AG08396 (cell line): ENCODE measurements around the gene SEC16A.

Experiments used
- DNase-seq: peaks from one replicate; pipeline ENCODE4 v3.0.0; 2012; ENCODE audit warnings: low spot score, mixed read lengths

The SEC16A gene

GRCh38 chr9:136463578-136463977, 19.3 kb downstream of the SEC16A start:
- no peak for DNase-seq

DNA sequence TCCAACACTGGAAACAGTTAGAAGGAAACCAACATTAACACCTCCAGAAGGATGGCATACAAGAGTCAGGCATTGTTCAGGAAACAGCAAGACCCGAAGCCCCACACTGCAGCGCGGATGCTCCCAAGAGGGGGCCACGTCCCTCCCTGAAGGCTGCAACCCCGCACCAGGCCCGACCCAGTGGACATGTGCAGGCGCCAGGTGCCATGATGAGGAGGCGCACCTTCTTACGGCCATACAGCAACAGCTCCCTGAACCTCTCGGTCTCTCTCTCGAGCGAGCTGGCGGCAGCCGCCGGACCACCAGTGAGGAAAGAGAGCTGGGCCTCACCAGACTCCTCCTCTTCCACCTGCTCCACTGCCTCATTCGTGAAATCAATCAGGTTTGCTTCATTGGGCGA, 20.2 kb downstream of the SEC16A start:
- DNase-seq = no peak

- no peak for DNase-seq
Observed at GRCh38 chr9:136460772-136461325, 22.0 kb downstream of the SEC16A start.

- no peak for DNase-seq
Observed at GRCh38 chr9:136459425-136459824, 23.4 kb downstream of the SEC16A start.

DNA sequence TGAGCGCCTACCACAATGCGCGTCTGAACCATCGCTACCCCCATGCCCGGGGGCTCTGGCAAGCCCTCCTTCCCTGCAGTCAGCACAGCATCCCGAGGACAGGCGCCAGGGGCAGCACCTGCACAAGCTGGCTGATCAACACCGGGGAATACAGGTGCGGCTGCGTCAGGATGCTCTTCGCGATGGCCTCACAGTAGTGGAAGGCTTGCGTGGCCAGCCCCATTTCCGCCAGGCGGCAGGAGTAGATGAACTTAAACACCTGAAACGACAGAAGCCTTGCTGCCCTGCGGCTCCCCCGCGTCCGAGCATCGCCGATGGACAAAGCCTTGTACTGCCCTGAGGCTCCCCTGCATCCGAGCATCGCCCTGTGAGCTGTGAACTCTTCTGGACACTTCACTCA, 25.5 kb downstream of the SEC16A start:
- no peak for DNase-seq

DNA sequence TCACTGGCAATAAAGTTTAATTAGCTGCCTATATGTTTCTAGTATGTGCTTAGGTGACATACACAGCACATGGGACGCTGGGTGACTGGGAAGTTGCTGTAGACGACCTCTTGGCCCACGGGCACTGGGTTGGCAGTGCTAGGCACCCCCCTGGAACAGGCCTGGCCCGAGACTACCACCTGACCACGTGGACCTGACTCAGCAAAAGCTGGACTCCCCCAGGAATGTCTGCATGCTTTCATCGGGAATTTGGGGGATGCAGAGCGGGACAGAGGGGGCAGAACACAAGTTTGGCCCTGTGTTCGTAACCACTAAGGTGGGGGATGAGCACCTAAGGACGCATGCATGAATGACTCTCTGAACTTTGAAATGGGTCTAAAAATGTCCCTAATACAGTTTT, 26.6 kb downstream of the SEC16A start:
- DNase-seq = no peak

- no peak for DNase-seq
Observed at GRCh38 chr9:136455043-136456002, 27.5 kb downstream of the SEC16A start.

DNA sequence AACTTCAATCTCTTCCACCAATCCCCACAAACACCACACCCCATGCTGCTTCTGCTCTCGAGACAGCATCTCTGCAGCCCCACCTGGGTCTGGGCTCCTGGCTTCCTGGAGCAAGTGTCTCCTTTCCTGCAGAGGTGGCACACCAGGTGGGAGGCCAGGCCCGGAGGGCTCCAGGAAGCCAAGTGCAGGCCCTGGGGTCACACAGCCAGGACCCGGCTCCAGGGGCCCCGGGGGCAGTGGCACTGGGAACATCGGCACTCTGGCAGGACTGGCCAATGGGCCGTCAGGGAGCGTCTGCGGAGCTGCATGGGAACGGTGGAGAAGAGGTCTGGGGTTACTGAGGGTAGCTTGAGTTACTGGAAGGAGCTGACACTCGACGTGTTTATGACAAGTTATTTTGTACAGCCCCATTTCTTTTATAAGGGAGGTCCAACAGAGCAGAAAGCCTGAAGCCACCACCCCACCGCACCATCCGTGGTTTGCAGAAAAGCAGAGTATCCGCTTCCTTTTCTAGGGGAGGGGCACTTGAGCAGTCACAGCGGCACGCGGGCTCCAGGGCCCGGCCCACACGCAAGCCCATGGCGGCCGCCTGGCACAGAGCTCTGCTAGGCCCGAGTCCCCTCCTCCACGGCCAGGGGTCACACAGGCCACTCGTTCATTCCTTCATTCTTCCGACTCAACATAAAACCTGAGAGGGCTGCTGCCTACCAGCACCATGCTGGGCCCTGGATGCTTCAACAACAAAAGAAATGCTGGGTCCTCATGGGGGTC, 28.6 kb downstream of the SEC16A start:
- DNase-seq = no peak

DNA sequence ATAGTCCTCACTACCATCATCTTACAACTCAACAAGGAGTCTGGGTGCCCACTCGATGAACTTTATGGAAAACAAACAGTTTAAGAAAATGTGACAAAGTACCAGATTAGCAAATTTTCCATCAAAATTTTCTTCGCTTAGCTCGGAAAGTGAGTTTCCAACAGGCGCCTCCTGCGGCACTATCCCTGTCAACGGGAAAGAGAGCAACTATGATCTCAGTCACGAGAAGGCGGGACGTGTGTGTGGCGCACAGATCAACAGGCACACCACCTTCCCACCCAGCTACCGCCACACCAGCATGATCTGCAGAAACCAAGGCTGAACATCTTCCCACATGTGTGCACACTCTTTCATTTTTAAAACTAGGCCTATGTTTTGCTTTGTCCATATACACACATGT, 29.5 kb downstream of the SEC16A start:
- no peak for DNase-seq

GRCh38 chr9:136451221-136451877, 31.5 kb downstream of the SEC16A start:
- DNase-seq = no peak

DNA sequence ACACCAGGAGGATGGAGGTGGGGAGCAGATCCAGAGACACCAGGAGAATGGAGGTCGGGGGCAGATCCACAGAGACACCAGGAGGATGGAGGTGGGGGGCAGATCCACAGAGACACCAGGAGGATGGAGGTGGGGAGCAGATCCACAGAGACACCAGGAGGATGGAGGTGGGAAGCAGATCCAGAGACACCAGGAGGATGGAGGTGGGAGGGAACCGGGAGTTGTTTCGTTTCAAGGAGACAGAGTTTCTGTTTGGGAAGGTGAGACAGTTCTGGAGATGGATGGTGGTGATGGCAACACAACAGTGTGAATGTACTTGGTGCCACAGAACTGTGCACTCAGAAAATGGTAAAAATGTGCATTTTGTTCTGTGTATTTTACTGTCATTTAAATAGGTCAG, 34.2 kb downstream of the SEC16A start:
- no peak for DNase-seq

DNA sequence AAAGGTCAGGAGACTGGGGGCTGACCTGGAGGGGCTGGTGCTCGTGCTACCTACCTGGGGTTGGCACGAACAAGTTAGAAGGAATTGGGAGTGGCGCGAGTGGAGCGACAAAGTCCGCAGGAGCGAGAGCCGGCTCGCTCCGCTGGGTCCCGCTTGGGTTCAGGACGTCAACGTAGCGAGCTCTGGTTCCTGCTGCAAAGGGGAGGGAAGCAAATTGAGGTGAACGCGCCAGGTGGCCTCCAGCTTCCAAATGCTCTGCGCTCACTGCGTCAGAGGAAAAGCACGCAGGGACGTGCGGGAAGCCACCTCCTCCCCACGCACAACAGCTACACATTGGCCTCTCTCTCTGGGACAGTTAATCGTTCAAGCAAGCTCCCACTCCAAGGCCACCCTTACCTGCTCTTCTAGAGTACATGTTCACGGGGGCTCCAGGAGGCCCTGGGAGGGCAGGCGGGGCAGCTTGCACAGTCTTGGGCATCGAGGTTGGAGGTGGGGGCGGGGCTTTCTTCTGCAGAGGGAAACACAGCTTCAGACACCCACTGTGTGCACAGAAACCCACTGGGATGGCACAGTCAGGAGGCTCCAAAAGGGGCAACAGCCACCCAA, 35.6 kb downstream of the SEC16A start:
- no peak for DNase-seq

GRCh38 chr9:136445799-136446198, 37.0 kb downstream of the SEC16A start:
- no peak for DNase-seq

DNA sequence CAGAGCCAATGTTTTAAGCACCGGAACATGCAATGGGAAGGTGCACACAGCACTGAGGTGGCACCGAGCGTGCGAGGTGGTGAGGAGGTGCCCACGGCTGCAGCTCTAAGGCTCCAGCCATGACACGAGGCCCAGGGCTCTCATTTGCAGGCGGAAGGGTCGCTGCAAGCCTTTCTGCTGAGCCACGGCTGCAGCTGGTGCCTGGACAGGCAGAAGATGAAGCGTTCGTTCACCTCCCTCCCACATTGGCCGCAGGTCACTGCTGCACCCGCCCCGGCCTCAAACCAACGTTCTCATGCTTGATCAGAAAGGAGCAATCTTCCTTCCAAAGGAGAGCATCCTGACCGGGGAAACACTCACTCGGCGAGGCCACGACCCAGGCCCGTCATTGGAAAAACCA, 38.7 kb downstream of the SEC16A start:
- no peak for DNase-seq

- no peak for DNase-seq
Observed at GRCh38 chr9:136443687-136444086, 39.2 kb downstream of the SEC16A start.

GRCh38 chr9:136443087-136443486, 39.8 kb downstream of the SEC16A start:
- DNase-seq = no peak

GRCh38 chr9:136442265-136442664, 40.6 kb downstream of the SEC16A start:
- DNase-seq = no peak

- DNase-seq = no peak
Observed at GRCh38 chr9:136441681-136442245, 41.1 kb downstream of the SEC16A start.

DNA sequence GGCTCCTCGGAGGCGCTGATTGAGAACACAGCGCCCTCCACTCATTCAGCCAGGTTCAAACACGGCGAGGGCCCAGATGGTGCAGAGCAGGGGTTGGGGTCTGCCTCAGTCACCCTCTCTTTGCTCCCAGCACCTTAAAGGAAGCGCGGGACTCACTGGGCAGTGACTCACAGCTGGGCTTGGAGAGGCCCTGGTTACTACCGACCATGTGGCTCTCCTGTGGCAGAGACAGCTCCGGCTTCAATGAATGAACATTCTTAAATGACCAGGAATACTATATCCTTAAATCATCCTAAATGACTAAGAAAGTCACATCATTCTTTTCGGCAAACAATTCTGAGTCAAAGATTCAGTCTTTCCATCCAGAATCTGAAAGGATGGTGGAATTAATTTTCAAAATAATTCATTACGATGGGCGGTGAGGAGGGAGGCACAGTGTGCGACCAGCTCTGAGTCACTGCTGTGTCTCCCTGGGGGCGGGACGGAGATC, 41.6 kb downstream of the SEC16A start:
- DNase-seq = no peak

GRCh38 chr9:136439481-136440408, 43.1 kb downstream of the SEC16A start, which contains the start of gene INPP5E:
INPP5E (minus strand) TSS chr9:136439845; CDS start chr9:136439419, 426 bp downstream.
- DNase-seq = peak; percentile 97
